Measurements from ENCODE around the gene GTF2A1L. TPM values are rescaled to one million over a fixed set of nuclear protein-coding genes. Genes with fewer than 3 reads are reported as not detected.
"Not testable (repeated sequence)": the region's sequence is repeated elsewhere in the genome, so short reads cannot be mapped to it uniquely, and the experiment has no call there.

GTF2A1L gene
- total RNA-seq, 4 donors from 2014 or later: 14.1 to 32.2 (median 22.1) TPM

- no peaks in the 10 kb centered on the region for H3K9me3 ChIP-seq
- no peak for TF ChIP-seq POLR2A (IDR thresholded peaks at IDR 0.05)
- no peak for TF ChIP-seq POLR2AphosphoS5 (IDR thresholded peaks at IDR 0.05)
- TF ChIP-seq, protein P1, sequence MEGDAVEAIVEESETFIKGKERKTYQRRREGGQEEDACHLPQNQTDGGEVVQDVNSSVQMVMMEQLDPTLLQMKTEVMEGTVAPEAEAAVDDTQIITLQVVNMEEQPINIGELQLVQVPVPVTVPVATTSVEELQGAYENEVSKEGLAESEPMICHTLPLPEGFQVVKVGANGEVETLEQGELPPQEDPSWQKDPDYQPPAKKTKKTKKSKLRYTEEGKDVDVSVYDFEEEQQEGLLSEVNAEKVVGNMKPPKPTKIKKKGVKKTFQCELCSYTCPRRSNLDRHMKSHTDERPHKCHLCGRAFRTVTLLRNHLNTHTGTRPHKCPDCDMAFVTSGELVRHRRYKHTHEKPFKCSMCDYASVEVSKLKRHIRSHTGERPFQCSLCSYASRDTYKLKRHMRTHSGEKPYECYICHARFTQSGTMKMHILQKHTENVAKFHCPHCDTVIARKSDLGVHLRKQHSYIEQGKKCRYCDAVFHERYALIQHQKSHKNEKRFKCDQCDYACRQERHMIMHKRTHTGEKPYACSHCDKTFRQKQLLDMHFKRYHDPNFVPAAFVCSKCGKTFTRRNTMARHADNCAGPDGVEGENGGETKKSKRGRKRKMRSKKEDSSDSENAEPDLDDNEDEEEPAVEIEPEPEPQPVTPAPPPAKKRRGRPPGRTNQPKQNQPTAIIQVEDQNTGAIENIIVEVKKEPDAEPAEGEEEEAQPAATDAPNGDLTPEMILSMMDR (IDR thresholded peaks at IDR 0.05): no peak
- TF ChIP-seq EP300 (IDR thresholded peaks at IDR 0.05): no peak
- no peak for ATAC-seq
- peak overlapping the region; percentile 50 to 76 (median 66) for H3K27ac ChIP-seq
- WGBS, 2 donors (ENCODE audit: low coverage in 1 of 2): 33 to 44% methylated on average over 3 of the region's 3 CpGs
- no peak overlapping the region for H3K4me3 ChIP-seq
- H3K4me1 ChIP-seq: peaks cover 0 to 26% (median 10%) of the 10 kb centered on the region in 3 donors
- H3K27me3 ChIP-seq: no peaks in the 10 kb centered on the region
- no peaks in the 10 kb centered on the region for H3K36me3 ChIP-seq
Measured at GRCh38 chr2:48693645-48694044, 76.0 kb downstream of the GTF2A1L start.

GRCh38 chr2:48694149-48694548 is 76.5 kb downstream of the GTF2A1L start:
- H3K9me3 ChIP-seq: no peaks in the 10 kb centered on the region
- no peaks in the 10 kb centered on the region for H3K27me3 ChIP-seq
- peak overlapping the region; percentile 56 to 76 (median 66) for H3K27ac ChIP-seq
- H3K4me1 ChIP-seq: peaks cover 0 to 29% (median 10%) of the 10 kb centered on the region in 3 donors
- TF ChIP-seq POLR2AphosphoS5 (IDR thresholded peaks at IDR 0.05) (no peak), EP300 (IDR thresholded peaks at IDR 0.05) (no peak), POLR2A (IDR thresholded peaks at IDR 0.05) (no peak)
- TF ChIP-seq, protein P1 (IDR thresholded peaks at IDR 0.05): no peak
- H3K4me3 ChIP-seq: no peak overlapping the region
- ATAC-seq: no peak
- 13 to 19% methylated on average over 3 of the region's 3 CpGs for WGBS, 2 donors (ENCODE audit: low coverage in 1 of 2)
- H3K36me3 ChIP-seq: no peaks in the 10 kb centered on the region

DNA sequence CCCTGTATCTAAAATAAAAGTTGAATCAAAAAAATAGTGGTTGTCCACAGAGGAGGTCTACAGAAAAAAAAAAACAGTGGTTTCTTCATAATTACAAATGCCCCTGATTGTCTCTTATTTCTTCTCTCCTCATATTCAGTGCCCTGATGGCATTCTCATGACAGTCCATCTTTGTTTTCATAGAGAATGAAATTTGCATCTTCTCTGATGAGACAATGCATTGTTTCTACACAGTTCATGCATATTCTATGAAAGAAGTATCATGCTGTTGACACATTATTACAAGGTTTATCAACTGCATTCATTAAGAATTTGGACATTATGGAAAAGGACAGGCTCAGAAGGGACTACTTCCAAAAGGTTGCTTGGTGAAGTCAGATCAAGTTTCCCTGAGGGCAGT is 78.3 kb downstream of the GTF2A1L start:
- ATAC-seq: no peak
- Histone ChIP-seq H3K4me1 (peaks cover 3 to 43% (median 10%) of the 10 kb centered on the region in 3 donors), H3K4me3 (no peak overlapping the region), H3K27ac (peak overlapping the region in 1 of 4 donors; percentile 74), H3K9me3 (no peaks in the 10 kb centered on the region), H3K27me3 (no peaks in the 10 kb centered on the region), H3K36me3 (no peaks in the 10 kb centered on the region)
- TF ChIP-seq POLR2AphosphoS5 (IDR thresholded peaks at IDR 0.05) (no peak), EP300 (IDR thresholded peaks at IDR 0.05) (no peak), POLR2A (IDR thresholded peaks at IDR 0.05) (no peak)
- TF ChIP-seq, protein P1 (IDR thresholded peaks at IDR 0.05): no peak

DNA sequence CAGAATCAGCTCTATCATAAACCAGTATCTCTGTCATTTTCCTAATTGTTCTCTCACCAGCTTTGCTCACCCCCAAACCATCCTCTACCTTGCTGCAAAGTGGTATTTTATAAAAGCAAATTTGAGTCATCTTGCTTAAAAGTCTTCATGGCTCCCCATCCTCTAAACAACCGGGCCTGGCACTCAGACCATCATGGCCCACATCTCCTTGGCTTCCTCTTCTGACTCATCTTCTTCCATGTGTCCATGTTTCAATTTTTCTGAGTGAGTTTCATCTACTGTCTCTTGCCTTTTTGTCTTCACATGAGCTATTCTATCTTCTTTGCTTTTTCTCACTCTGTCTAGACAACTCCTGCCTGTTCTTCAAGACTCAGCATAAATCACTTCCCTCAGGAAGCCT is 79.2 kb downstream of the GTF2A1L start:
- Histone ChIP-seq H3K36me3 (no peaks in the 10 kb centered on the region), H3K27ac (peak overlapping the region in 1 of 4 donors; percentile 74), H3K4me1 (peaks cover 3 to 43% (median 10%) of the 10 kb centered on the region in 3 donors), H3K27me3 (no peaks in the 10 kb centered on the region), H3K4me3 (no peak overlapping the region), H3K9me3 (no peaks in the 10 kb centered on the region)
- no peak for ATAC-seq
- no peak for TF ChIP-seq POLR2AphosphoS5 (IDR thresholded peaks at IDR 0.05)
- no peak for TF ChIP-seq POLR2A (IDR thresholded peaks at IDR 0.05)
- TF ChIP-seq, protein P1 (IDR thresholded peaks at IDR 0.05): no peak
- TF ChIP-seq EP300 (IDR thresholded peaks at IDR 0.05): no peak
- WGBS, 2 donors (ENCODE audit: low coverage in 1 of 2): 83 to 89% methylated on average over 1 of the region's 1 CpG

DNA sequence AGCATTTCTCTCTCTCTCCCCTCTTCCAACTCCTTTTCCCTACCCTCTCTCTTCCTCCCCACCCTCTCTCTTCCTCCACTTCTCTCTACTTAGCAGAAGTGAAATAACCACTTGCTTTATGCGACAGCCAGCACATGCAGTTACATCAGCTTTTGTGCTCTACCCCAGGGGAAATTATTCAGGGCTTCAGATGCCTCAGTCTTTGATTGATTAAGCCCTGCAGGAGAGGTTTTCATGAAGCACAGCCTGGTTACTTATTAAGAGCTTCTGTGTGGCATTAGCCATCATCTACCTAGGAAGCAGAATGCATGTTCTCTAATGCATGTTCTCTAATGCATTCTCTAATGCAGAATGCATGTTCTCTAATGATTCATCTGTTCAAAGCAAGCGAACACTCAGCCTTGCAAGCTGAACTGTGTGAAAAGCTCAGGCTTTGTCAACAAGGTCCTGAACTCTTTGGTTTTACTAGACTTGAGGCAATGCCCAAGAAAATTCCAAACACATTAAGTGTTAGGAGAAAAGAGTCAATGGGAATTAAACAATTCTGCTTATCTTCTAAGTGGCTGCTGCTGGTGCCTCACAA is 81.8 kb downstream of the GTF2A1L start:
- Histone ChIP-seq H3K27ac (peak overlapping the region in 2 of 4 donors; percentile 15 to 52), H3K36me3 (no peaks in the 10 kb centered on the region), H3K27me3 (no peaks in the 10 kb centered on the region), H3K4me3 (no peak overlapping the region), H3K4me1 (peaks cover 3 to 24% (median 4%) of the 10 kb centered on the region in 3 donors), H3K9me3 (no peaks in the 10 kb centered on the region)
- 23 to 48% methylated on average over 2 of the region's 2 CpGs for WGBS, 2 donors (ENCODE audit: low coverage in 1 of 2)
- no peak for ATAC-seq
- TF ChIP-seq, protein P1 (IDR thresholded peaks at IDR 0.05): no peak
- no peak for TF ChIP-seq EP300 (IDR thresholded peaks at IDR 0.05)
- no peak for TF ChIP-seq POLR2AphosphoS5 (IDR thresholded peaks at IDR 0.05)
- TF ChIP-seq POLR2A (IDR thresholded peaks at IDR 0.05): no peak

GRCh38 chr2:48703621-48704020 is 86.0 kb downstream of the GTF2A1L start:
- not testable (repeated sequence) for H3K27ac ChIP-seq, H3K9me3 ChIP-seq, H3K27me3 ChIP-seq, ATAC-seq, H3K36me3 ChIP-seq, H3K4me3 ChIP-seq
- WGBS, 2 donors (ENCODE audit: low coverage in 1 of 2): 91 to 100% methylated on average over 4 to 6 of the region's 6 CpGs
- H3K4me1 ChIP-seq: peaks cover 0 to 16% (median 3%) of the 10 kb centered on the region in 3 donors
